Measurements from ENCODE around the gene MARK1.
"Not testable (repeated sequence)": the region's sequence is repeated elsewhere in the genome, so short reads cannot be mapped to it uniquely, and the experiment has no call there.

MARK1 gene

DNA sequence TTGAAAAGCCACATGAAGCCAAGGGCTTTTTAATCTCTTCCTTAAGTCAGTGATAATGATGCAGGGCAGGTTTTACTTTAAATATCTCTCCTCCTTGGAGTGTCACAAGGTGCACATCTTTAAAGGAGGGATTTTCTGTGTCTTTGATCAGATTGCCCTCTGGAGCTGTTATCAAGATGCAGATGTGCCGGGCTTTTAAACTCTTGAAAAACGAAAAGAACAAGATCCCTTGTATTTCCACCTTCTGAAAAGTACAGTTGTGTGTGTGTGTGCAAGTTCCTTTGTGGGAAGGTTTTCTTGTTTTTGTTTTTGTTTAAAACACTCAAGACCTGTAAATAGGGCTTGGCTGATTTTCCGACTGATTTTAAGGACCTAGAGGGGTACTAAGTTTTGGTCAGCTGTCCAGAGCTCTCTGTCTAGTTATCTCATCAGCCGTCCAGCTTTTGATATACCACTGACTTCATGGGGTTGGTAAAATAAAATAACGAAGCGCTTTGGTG lies 1.6 kb downstream of the MARK1 start:
- DNase-seq = no peak

DNA sequence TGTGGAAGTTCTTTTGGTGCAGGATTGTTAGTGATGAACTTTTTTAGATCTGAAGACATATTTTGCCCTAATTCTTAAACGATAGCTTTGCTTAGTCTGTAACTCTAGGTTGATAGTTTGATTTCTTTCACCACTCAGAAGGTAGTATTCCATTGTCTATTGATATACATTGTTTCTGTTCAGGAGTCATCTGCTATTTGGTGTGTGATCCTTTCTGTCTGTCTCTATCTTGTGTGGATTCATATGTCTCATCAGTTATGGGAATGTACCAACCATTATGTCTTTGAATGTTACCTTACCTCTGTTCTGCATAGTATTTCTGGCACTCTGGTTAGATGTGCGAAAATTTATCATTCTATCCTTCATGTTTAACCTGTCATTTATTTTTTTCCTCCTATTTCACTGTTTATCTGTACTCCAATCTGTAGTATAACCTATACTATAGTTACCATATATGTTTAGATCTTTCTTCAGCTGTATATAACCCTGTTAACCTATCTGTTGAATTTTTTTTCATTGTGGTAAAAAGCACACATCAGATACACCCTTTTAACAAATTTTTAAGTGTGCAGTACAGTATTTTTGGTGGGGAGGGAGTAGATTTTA lies 5.7 kb downstream of the MARK1 start:
- DNase-seq = no peak

DNA sequence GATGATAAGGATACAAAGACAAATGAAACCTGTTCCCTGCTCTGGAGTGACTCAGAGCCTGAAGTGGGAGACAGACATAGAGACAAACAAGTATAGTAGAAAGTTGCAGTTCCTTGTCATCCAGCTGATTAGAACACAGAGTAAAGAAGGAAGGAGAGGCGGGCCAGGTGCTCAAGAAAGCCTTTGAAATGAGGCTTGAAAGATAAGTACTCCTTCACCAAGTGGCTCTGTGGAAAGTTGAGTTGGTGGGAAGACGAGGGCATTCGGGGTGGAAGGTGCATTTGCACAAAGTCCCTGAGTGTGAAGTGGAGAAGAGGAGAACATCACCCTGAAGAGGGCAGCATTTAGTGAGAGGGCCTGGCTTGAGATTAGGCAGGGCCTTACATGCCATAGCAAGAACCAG lies 17.0 kb downstream of the MARK1 start:
- no peak for DNase-seq

DNA sequence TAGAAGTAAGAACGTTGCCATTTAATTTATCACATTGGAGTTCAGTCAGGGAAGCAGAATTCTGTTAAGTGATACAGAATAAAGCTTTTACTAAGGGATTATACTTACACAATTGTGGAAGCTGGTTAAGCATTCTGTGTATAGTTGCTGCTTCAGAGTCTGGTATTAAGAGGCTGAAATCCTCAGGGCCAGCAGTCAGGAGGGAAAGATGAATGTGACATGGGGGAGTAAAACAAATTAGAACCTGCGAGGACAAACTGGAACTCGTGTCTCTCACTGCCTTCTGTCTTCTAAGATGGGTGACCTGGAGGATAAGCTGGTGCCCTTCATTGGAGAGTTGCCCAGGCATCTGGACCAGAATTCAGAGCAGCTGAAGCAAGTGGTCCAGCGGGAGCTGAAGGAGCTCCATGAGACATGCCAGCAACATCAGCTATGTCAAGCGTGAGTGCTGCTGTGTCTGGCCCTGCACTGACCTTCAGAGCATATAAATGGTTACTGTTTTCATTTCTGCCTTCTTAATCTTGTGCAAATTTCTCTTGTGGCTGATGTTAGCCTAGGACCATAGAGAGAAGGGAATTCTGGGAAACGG lies 23.0 kb downstream of the MARK1 start:
- no peak for DNase-seq

DNA sequence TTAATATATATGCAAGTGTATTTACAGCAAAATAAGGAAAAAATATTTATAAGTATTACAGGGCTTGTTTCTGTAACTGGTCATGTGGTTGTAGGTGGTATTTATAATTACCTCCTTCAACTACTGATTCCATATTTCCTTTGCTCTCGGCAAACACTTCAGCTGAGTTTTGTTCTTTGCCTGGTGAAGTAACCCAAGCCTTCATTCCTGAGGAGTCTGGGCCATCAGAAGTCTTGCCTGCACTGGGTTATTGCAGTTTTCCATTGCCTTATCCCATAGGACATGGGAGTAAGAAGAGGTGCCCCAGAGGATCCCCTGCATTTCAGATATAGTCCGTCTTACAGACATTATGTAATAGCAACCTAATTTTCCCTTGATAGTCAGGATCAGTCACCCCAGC lies 23.8 kb downstream of the MARK1 start:
- DNase-seq = no peak

DNA sequence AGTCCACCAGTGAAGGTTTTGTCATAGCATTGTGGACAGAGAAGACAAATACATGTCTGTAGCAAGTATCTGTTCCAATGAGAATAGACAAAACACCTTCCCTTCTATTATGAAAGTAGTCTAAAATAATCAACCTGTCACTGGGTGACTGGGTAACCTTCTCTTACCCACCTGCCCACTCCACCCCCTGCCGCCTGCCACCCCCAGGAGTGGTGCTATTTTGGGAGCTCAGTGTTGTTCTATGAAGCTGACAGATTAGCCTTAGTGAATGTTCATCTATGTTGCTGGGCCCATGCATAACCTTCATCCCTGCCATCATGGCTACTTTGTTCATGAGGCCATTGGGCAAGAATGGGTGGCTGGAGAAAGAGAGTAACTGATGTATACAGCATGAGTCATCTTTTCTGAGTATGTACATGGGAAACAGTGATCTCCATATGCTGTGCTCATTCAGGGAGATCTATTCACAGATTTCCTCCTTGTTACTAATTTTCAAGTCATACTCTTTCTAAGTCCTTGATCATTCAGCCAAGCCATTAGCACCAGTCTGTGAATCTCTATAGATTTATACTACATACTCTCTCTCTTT lies 24.8 kb downstream of the MARK1 start:
- DNase-seq = no peak

DNA sequence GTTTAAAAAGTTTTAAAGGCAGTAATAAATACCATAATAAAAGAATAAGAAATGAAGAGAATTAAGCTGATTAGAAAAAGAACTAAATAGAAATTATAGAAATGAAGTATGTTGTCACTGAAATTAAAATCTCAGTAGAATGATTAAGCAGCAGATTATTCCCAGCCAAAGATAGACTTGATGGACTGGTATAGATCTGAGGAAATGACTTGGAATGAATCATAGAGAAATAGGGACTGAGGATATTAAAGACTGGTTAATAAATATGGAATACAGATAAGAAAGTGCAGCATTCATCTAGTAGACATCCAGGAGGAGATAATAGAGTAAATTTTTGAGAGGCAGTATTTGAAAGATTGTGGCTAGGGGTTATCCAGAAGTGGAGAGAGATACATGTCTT lies 28.7 kb downstream of the MARK1 start:
- DNase-seq = no peak

DNA sequence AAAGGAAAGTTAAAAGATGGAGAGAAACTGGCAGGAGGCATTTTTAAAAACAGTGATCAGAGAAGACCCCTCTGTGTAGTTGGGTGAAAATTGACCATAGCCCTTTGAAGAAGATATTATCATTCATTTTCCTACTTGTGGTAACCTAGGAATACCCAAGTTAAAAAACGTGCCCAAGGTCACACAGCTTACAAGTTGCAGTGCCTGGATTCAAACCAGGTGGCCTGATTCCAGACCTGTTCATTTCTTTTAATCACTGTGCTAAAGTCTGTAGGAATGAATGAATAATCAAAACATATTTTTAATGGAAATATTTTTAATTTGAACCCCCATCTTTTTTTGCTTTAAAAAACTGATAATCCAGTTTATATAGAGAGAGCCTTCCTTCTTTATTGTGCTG lies 35.6 kb downstream of the MARK1 start:
- no peak for DNase-seq

DNA sequence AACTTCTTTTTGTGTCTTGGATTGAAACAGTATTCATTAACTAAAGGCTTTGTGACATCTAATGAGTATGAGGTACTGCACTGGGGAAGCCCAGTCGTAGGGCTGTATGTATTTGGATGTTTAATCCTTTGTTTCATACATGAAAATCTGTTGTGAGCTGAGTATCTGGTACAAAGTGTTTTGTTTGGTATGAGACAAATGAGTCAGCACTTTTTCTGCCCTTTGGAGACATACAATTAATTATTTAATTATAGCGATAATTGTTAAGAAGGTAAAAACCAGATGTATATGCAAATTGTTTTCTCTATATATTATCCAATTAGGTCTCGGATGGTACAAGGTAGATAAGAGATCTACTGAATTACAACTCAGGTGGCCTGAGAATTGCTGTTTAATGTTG lies 36.3 kb downstream of the MARK1 start:
- DNase-seq = no peak

DNA sequence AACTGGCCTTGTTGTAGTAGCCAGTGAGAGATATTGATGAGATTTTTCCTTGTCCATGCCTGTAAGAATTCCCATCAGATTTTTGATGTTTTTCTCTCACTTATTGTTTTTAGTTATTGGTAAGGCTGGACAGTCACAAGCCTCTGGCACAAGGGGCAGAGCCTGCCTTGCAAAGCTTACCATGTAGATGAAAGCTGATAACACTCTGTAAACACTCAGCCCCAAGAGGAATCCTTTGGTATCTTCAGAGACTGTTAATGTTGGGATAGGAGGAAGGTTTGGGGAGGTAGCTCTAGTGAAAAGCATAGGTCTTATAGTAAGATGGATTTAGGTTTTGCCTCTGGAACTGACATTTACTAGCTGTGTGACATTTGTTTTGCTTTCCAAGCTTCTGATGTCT lies 37.7 kb downstream of the MARK1 start:
- DNase-seq = no peak

DNA sequence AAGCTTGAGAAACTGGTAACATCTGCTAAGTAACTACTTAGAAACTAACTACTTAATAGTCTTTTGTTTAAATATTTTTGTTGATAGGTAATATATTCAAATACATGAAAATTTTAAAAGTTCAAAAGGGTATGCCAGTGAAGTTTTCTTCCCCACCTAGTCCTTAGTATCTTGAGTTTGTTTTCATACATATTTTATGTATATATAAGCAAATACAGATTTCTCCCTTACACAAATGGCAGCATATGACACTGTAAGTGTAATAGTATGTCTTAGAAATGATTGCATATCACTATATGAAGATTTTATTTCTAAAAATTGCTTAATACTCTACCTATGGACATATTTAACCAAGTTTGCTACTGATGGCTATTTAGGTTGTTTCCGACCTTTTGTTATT lies 38.9 kb downstream of the MARK1 start:
- DNase-seq = no peak

DNA sequence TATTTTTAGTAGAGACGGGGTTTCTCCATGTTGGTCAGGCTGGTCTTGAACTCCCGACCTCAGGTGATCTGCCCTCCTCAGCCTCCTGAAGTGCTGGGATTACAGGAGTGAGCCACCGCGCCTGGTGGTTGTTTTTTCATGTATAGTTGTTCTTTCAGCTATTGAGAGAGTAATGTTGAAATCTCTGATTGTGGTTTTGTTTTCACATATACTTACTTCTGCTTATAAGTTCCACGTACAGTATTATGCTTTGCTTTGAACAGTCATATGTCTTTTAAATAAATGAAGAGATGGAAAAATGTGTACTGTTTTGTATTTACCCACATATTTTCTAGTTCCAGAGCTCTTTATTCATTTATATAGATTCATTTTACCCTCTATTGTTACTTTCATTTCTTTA lies 44.5 kb downstream of the MARK1 start:
- no peak for DNase-seq

DNA sequence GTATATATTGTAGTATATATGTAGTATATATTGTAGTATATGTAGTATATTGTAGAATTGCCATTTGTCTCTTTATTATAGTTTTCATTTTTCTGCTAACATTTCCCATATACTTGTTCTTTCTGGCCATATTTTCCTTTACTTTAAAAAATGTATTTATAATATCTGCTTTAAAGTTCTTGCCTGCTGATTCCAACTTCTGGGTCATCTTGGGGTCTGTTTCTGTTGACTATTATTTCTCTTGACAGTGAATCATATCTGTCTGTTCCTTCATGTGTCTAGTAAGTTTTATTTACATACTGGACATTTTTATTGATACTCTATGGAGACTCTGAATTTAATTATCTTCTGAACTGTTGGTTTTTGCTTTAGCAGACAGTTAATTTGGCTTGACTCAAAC lies 45.9 kb downstream of the MARK1 start:
- DNase-seq = no peak

DNA sequence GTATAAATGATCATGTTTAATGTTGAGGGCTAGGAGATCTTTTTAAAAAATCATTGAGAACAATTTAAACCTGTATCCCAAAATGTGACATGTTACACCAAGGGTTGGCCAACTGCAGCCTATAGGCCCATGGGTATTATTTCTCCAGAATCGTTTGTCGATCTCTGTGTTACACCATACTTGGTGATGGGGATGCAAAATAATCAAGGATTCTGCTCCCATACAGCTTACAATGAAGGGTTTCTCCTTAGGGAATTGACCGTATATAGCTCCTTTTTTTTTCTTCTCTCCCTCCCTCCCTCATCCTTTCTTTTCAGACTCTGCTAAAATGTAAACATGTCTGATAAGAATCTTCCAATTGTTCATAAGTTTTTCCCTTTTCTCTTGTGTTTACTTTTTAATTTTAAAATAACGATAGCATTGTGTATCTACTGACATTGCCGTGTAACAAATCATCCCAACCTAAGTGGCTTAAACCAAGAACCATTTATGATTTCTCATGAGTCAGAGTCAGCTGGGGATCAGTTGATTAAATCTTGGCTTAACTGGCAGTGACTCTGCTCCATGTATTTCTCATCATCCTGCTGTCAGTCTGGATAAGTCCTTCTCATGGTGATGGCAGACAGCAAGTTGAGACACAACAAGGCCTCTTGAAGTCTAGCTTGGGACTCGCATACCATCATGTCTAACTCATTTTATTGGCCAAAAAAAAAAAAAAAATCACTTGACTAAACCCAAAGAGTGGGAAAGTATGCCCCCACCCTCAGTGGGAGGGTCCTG lies 48.0 kb downstream of the MARK1 start:
- DNase-seq = no peak

DNA sequence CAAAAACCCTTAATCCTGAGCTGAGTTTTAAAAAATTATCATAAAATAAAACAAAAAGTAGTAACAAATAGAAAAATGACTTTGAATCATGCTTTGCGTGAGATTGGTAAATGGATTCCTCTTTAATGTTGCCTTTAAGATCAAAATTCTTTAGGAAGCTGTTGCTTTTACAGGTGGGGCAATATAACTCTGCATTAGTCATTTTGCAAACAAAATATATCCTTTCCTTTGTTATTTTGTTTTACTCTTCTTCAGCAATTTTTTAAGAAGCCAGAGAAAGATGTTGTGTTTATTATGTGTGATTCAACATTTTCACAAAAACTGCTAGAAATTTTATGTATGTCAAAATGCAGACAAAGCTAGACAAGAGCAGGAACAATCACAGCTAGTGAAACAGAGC lies 50.0 kb downstream of the MARK1 start:
- no peak for DNase-seq

DNA sequence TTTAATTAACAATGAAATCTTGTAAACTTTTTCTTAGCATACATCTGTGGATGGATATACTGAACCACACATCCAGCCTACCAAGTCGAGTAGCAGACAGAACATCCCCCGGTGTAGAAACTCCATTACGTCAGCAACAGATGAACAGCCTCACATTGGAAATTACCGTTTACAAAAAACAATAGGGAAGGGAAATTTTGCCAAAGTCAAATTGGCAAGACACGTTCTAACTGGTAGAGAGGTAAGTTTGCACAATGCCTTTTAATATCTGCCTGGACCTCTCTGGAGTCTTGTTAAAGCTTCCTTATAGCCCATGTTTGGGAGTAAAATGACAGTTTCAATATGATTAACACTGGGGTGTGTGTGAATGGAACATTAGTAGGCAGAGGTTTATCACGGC lies 51.4 kb downstream of the MARK1 start:
- no peak for DNase-seq

DNA sequence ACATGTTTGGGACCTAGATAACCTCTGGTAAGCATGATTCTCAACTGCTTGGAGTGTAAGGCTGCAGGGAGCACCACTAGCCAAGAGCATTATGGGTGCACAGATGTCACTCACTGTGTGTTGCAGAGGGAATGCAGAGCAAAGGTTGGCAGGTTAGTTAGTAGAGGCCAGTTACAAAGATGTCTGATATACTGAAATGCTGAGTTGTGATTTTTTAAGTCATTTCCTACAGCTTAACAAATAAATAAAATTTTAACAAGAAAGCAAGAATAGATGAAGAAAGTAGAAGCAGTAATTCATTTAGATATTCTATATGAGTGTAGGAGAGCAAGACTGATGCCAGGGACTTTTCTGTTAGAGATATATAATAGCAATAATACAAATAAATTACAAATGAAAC lies 64.8 kb downstream of the MARK1 start:
- no peak for DNase-seq

DNA sequence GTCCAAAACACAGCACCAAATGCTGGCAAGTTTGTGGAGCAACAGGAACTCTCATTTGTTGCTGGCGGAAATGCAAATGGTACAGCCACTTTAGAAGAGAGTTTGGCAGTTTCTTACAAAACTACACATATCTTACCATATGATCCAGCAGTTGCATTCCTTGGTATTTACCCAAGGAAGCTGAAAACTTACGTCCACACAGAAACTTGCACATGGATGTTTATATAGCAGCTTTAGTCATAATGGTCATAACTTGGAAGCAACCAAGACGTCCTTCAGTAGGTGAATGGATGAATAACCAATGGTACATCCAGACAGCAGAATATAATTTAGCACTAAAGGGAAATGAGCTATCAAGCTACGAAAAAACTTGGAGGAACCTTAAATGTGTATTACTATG lies 66.4 kb downstream of the MARK1 start:
- no peak for DNase-seq

DNA sequence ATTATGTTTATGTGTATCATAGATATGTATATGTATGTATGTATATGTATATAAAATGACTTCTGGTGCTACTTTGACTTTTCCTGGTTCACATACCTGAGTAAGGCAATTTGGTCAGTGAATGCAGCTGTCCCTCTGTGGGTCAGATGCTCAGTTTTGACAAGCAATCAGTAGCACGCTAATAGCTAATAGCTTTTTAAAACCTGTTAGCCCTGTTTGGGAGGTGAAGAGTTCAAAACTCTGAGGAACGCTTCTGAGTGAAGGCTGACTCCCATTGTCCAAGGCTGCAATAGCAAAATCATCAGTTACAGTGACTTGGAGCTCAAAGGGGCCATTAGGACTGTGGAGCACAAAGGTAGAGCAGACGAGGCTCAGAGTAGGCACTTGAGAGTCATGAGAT lies 67.2 kb downstream of the MARK1 start:
- DNase-seq = no peak

DNA sequence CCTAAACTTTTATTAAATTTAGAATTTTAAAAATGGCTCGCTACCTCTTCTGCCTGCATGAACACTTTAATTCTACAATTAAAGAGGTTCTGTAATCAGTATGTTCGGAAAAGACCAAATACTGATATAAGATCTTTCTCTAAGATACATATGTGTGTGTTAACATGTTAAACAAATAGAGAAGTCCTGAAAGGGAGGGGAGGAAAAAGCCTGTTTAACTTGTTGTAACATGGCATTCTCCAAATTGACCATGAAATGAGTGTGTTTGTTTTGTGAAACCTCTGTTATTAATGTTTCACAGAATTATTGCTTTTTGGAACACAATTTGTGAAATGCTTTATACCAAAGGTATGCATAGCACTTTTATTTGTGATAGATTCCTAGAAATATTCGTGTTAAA lies 77.0 kb downstream of the MARK1 start:
- DNase-seq = no peak

DNA sequence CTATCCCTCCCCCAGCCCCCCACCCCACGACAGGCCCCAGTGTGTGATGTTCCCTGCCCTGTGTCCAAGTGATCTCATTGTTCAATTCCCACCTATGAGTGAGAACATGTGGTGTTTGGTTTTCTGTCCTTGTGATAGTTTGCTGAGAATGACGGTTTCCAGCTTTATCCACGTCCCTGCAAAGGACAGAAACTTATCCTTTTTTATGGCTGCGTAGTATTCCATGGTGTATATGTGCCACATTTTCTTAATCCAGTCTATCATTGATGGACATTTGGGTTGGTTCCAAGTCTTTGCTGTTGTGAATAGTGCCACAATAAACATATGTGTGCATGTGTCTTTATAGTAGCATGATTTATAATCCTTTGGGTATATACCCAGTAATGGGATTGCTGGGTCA lies 77.7 kb downstream of the MARK1 start:
- not testable (repeated sequence) for DNase-seq

DNA sequence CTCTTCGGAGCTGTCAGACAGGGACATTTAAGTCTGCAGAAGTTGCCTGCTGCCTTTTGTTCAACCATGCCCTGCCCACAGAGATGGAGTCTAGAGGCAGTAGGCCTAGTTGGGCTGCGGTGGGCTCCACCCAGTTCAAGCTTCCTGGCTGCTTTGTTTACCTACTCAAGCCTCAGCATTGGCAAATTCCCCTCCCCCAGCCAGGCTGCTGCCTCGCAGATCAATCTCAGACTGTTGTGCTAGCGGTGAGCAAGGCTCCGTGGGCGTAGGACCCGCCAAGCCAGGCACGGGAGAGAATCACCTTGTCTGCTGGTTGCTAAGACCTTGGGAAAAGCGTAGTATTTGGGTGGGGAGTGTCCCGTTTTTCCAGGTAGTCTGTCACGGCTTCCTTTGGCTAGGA lies 83.2 kb downstream of the MARK1 start:
- DNase-seq = not testable (repeated sequence)

DNA sequence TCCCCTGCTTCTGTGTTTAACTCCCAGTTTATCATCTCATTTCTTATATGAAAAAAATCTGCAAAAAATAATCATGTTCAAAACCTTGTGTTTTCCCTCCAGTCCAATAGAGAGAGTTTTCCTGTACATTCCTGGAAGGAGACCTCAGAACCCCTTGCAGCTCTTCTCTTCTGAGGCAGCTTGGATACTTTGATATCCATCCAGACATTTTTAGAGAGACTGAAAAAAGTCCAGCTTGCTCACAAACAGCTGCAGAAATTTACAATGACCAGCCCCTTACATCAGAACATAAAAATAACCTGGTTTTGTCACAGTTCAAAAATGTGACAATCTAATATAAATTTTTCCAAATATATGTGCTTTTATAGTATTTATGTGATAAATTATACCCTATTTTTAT lies 88.9 kb downstream of the MARK1 start:
- DNase-seq = no peak

DNA sequence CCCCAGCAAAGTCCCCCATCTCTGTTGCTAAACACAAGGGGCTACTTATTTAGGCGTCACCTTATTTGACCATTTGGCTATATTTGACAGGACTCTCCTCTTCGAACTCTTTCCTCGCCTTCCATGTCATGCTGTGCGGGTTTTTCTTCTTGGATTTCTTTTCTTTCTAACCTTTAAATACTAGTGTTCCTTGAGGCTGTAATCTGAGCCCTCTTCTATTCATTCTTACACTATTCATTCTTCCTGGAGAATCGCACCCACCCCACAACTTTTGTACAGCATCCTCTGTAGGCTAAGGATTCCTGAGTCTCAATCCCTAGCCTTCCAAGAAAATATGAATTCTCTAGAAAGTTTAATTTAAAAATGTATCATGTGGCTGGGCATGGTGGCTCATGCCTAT lies 100.5 kb downstream of the MARK1 start:
- no peak for DNase-seq
